OCI-LY7 (cell line): ENCODE data around the gene AGAP9. TPM values are rescaled to one million over a fixed set of nuclear protein-coding genes. Genes with fewer than 3 reads are reported as not detected.
"Not testable (repeated sequence)": the region's sequence is repeated elsewhere in the genome, so short reads cannot be mapped to it uniquely, and the experiment has no call there.

Experiments used
- BruUV-seq: library from RNA; stranded (reverse); fragments of 400-500 nt; replicated peaks from 2 replicates; lab custom pipeline; 2021; lab: Mats Ljungman, UMichigan
- CTCF ChIA-PET: fragments of 300-600 bp; sonication (Branson Sonifier 250); formaldehyde crosslinking; loops from one replicate; lab custom pipeline; 2022; ENCODE audit warnings: antibody characterized with exemption; ENCODE audit not compliant: unreplicated experiment; lab: Charles Lee
- POLR2A ChIA-PET: fragments of 300-600 bp; sonication (Branson Sonifier 250); formaldehyde crosslinking; loops from one replicate; lab custom pipeline; 2022; ENCODE audit warnings: antibody characterized with exemption; lab: Charles Lee
- DNase-seq: peaks from one replicate; pipeline ENCODE4 v3.0.0-alpha.2; 2015; ENCODE audit warnings: low spot score
- H2AFZ ChIP-seq: fragments of 200-600 bp; sonication (generic), shearing (Covaris generic); 2 replicates; pipeline ENCODE4 v1.6.1; 2014; ENCODE audit warnings: mild to moderate bottlenecking, antibody characterized with exemption, low read length, moderate library complexity
- H3K27ac ChIP-seq: fragments of 200-600 bp; sonication (generic); 2 replicates; pipeline ENCODE4 v1.5.1; 2014; ENCODE audit warnings: mixed run types, low read depth, mild to moderate bottlenecking, moderate library complexity, low read length, inconsistent platforms; ENCODE audit not compliant: poor library complexity, severe bottlenecking
- H3K36me3 ChIP-seq: fragments of 200-600 bp; sonication (generic); 2 replicates; pipeline ENCODE4 v1.6.1; 2014; ENCODE audit warnings: mild to moderate bottlenecking, antibody characterized with exemption, low read length, moderate library complexity, mixed read lengths; ENCODE audit not compliant: insufficient read depth
- H3K4me1 ChIP-seq: fragments of 200-600 bp; sonication (generic); 2 replicates; pipeline ENCODE4 v1.5.1; 2014; ENCODE audit warnings: mild to moderate bottlenecking, low read length; ENCODE audit not compliant: insufficient read depth, poor library complexity, severe bottlenecking
- H3K4me2 ChIP-seq: fragments of 200-600 bp; sonication (generic); 2 replicates; pipeline ENCODE4 v1.6.1; 2014; ENCODE audit warnings: mild to moderate bottlenecking, low read length
- H3K4me3 ChIP-seq: fragments of 200-600 bp; sonication (generic); 2 replicates; pipeline ENCODE4 v1.5.1; 2014; ENCODE audit warnings: mild to moderate bottlenecking, low read depth, low read length; ENCODE audit not compliant: poor library complexity, severe bottlenecking
- H3K79me2 ChIP-seq: fragments of 200-600 bp; sonication (generic); 2 replicates; pipeline ENCODE4 v1.6.1; 2016; ENCODE audit warnings: low read depth, mild to moderate bottlenecking, low read length, moderate library complexity, mixed read lengths; ENCODE audit not compliant: insufficient read depth
- H3K9me2 ChIP-seq: fragments of 200-600 bp; sonication (generic); 2 replicates; pipeline ENCODE4 v1.6.1; 2016; ENCODE audit warnings: mild to moderate bottlenecking, low read length, mixed read lengths; ENCODE audit not compliant: insufficient read depth
- H3K9me3 ChIP-seq: fragments of 200-600 bp; sonication (generic); 2 replicates; pipeline ENCODE4 v1.6.1; 2014; ENCODE audit warnings: mild to moderate bottlenecking, mixed run types, low read length, mixed read lengths
- H4K20me1 ChIP-seq: fragments of 200-600 bp; sonication (generic); 2 replicates; pipeline ENCODE4 v1.6.1; 2014; ENCODE audit warnings: mild to moderate bottlenecking, antibody characterized with exemption, low read length, moderate library complexity, mixed read lengths; ENCODE audit not compliant: insufficient read depth
- CTCF ChIP-seq: fragments of 200-600 bp; sonication (generic); conservative IDR thresholded peaks from 2 replicates; pipeline ENCODE4 v1.5.1; 2014; ENCODE audit warnings: mild to moderate bottlenecking, antibody characterized with exemption, low read length, moderate library complexity, mixed read lengths
- EZH2phosphoT487 ChIP-seq: fragments of 200-600 bp; sonication (generic); IDR thresholded peaks from 2 replicates; pipeline ENCODE4 v1.6.1; 2018; ENCODE audit warnings: low read depth, borderline replicate concordance, mild to moderate bottlenecking, mixed run types, antibody characterized with exemption, low read length, moderate library complexity, mixed read lengths
- intact Hi-C: fragments of 100-400 bp; cut with micrococcal nuclease; formaldehyde crosslinking; loops from one replicate; pipeline ENCODE4 v1.10.0; 2022; ENCODE audit not compliant: unreplicated experiment
- total RNA-seq, 2 experiments: library from RNA; depleted of rRNA in 1 of 2; stranded (reverse); fragments of >200 nt in 1 of 2; shearing (Covaris generic) in 1 of 2; gene quantifications; 2 replicates each; pipeline ENCODE4 v1.2.3, GENCODE V29; 2014 to 2022

Gene AGAP9
- total RNA-seq, 2 experiments from 2014 or later: 4.8 to 7.6 TPM

- H4K20me1 ChIP-seq, H3K9me2 ChIP-seq, CTCF ChIA-PET, DNase-seq, POLR2A ChIA-PET, H3K4me3 ChIP-seq, H3K9me3 ChIP-seq, BruUV-seq, intact Hi-C loops, H3K36me3 ChIP-seq, H3K79me2 ChIP-seq, H3K4me1 ChIP-seq, H3K27ac ChIP-seq, H2AFZ ChIP-seq, H3K4me2 ChIP-seq: not testable (repeated sequence)
Observed at GRCh38 chr10:47465216-47465917, 58.1 kb downstream of the AGAP9 start.

DNA sequence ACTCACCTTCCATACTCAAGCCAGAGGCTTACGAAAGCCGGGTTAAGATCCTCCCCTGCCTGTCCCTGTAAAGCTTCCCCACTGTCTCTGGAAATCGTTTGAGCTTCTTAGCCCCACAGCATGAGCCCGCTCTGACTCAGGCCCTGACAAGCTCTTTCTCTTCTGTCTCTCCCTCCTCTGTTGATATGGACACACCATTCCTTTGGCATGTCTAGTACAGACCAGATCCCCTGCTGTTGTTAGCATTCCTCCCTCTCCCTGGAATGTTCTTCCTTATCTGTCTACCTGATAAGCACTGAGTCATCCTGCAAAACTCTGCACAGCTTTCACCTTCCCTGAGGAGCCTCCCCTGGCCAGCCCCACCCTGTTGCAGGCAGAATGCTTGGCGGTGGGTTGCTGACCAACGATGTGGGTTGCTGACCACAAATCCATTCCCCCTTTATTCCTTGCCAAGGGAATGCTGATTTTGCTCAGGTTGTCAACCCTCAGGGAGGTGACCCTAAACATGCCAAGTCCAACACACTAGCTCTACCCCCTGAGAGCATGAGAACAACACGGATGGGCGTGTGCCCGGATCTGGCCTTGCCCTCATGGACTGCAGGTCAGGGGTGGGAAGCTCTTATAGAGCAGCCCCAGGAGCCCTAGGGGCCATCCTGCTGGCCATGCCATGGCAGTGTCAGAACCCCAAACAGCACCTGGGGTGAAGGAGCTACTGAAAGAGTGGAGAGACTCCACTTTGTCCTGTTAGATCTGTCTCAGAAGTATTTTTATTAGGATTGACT, 60.7 kb downstream of the AGAP9 start:
- CTCF ChIA-PET, H3K27ac ChIP-seq, DNase-seq, H4K20me1 ChIP-seq, H2AFZ ChIP-seq, H3K79me2 ChIP-seq, H3K36me3 ChIP-seq, H3K4me2 ChIP-seq, BruUV-seq, POLR2A ChIA-PET, H3K4me1 ChIP-seq, H3K4me3 ChIP-seq, H3K9me2 ChIP-seq, intact Hi-C loops, H3K9me3 ChIP-seq: not testable (repeated sequence)

DNA sequence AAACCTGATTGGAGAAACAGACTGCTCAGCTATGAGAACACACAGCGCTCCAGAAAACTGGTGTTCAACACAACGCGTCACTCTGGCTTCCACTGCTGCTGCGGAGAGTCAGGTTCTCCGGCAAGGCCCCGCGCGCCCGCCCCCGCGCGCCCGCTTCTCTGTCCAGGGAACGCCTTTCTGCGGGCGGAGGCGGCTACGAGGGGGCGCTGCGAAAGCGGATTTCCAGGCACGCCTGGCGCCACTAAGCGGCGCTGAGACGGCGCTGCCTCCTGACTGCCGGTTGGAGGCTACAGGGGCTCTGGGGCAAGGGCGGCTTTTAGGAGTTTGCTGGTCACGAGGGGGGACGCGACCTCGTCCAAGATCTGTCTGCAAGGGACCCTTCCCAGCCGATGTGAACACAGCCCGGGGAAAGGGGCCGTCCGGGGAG, 62.2 kb downstream of the AGAP9 start:
- POLR2A ChIA-PET, H2AFZ ChIP-seq, H3K4me3 ChIP-seq, H3K4me2 ChIP-seq, DNase-seq, H4K20me1 ChIP-seq, intact Hi-C loops, H3K9me3 ChIP-seq, H3K9me2 ChIP-seq, BruUV-seq, H3K79me2 ChIP-seq, H3K4me1 ChIP-seq, H3K36me3 ChIP-seq, CTCF ChIA-PET, H3K27ac ChIP-seq: not testable (repeated sequence)

- Histone ChIP-seq H3K9me3 (no peaks in the 10 kb centered on the region), H3K36me3 (no peaks in the 10 kb centered on the region), H3K4me2 (no peak overlapping the region), H3K4me1 (no peaks in the 10 kb centered on the region), H3K27ac (no peak overlapping the region), H4K20me1 (no peaks in the 10 kb centered on the region), H3K4me3 (no peak overlapping the region), H2AFZ (no peak overlapping the region), H3K9me2 (no peaks in the 10 kb centered on the region), H3K79me2 (no peaks in the 10 kb centered on the region)
- no peak for DNase-seq
- CTCF ChIA-PET: no interaction called here
- no TSS peak for BruUV-seq
- TF ChIP-seq EZH2phosphoT487: no peak
- no peak for TF ChIP-seq CTCF
- intact Hi-C loops: no loop called here
- POLR2A ChIA-PET: no interaction called here
Observed at GRCh38 chr10:47458466-47459154, 64.8 kb downstream of the AGAP9 start.
